GM19395 (cell line): Measurements from ENCODE around the gene BID.
A peak's percentile ranks its signal among the peaks of the same experiment; 100 is the strongest.

Experiments used
- ATAC-seq: cut with Tn5 transposase; IDR thresholded peaks from one replicate; pipeline ENCODE4 v1.9.1; 2021; ENCODE audit warnings: mild to moderate bottlenecking, moderate library complexity; ENCODE audit not compliant: unreplicated experiment

The BID gene

DNA sequence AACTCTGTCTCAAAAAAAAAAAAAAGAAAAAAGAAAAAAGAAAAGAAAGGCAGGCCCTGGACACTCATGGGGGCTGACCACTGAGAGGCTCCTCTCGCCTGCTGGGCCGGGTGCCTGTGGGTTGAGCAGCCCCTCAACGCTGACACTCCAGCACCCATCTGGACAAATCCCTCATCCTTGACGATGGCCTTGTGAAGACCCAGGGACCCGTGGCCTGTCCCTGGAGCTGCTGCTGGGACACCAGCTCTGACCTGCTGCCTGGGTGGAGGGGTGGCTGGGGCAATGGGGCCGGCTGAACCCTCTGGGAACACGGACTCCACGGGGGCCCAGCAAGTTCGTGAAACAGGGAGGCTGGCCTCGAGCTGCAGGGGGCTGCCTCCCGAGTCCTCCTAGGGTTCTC lies 10.5 kb upstream of the BID start:
- ATAC-seq, result no peak

DNA sequence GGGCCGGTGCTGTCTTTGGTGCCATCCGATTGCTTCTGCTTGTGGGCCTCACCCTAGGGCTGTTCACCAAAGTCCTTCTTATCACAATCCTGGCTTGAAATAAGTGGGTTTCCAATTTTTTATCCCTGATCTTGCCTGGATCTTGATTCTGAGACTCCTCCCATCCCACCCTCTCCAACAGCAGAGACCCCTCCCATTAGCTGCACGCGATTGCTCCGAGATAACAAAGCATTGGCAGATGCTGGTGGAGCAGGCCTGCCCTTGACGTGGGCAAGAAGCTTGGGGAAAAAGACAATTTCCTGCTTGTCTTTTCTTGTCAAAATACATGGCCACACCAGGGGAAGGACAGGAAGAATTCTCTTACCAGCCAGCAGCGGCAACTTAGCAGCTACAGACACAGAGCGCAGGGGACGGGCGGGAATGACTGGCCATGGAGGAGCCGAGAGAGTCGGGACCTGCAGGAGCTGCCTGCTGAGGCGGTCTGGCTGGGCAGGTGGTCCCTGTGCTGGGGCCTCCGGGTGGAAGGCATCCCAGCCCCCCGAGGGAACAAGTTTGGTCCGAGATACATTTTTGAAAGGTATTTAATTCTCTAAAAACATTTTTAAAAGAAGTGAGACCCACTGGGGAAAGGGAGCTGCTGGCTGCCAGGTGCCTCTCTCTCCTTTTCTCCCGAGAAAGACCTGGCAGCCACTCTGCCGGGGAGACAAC lies 9.7 kb upstream of the BID start:
- no peak for ATAC-seq

DNA sequence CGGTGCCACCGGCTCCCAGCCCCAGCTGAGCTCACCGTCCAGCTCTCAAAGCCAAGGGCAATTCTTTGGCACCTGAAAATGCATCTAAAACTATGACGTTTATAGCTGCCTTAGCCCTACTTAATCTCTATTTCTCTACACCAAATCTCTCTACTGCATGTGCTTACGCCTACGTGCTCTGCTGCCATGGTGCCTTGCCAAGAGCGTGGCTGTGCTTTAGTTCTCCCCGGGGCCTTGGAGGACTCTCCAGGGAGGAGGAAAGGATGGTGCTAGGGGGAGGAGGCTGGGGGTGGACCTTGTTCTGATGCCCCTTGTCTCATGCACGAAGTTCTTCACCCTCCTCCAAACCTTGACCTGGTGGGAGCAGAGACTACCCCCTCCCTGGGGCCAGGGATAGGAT lies 9.0 kb upstream of the BID start:
- no peak for ATAC-seq

- ATAC-seq, result no peak
Measured at GRCh38 chr22:17782621-17783020, 8.4 kb upstream of the BID start.

GRCh38 chr22:17782158-17782557 lies 7.9 kb upstream of the BID start:
- no peak for ATAC-seq

- ATAC-seq, result no peak
Measured at GRCh38 chr22:17781319-17782031, 7.2 kb upstream of the BID start.

GRCh38 chr22:17780741-17781318 lies 6.6 kb upstream of the BID start:
- ATAC-seq, result no peak

DNA sequence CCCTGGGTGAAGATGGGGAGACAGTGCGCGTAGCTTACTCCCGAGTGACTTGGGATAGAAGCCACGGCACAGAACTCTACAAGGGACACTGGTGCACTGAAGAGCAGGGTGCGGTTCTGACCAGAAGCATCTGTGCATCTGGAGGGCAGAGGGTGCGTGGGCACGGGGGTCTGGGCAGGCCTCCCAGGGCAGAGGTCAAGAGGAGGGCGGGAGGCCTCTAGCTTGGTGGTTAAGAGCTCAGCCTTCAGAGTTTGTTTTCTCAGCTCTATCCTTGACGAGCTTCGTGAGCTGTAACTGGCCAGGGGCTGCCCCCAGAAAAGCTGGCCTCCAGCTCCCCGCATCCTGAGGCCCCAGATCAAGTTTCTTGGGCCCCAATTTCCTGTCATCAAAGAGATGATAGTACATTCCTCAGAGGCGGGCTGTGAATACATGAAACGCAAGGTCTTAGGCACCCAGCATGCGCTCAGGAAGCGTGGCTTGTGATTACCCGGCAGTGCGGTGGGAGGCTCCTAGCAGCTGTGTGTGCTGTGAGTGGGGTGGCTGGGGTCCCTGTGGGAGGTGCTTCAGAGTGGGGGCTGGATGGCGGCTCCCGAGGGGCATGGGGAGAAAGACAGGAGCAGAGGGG lies 6.0 kb upstream of the BID start:
- no peak for ATAC-seq

GRCh38 chr22:17779286-17780115 lies 5.2 kb upstream of the BID start:
- ATAC-seq, result peak; percentile 48

- no peak for ATAC-seq
Measured at GRCh38 chr22:17778412-17778976, 4.2 kb upstream of the BID start.

DNA sequence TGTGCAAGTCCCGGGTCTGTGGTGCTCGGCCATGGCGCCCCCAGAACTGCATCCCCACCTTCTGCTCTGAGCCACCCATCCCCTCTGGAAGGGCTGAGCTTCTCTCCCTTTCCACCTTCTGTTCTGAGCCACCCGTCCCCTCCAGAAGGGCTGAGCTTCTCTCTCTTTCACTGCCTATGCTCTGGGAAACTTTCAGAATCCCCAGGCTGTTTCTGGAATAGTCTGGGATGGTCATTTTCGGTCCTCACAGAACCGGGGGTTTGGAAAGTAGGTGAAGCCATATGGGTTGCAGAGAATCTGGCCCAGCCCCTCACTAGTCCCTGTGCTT lies 3.4 kb upstream of the BID start:
- ATAC-seq, result no peak

- ATAC-seq, result peak; percentile 41
Measured at GRCh38 chr22:17777005-17777716, 2.9 kb upstream of the BID start.

DNA sequence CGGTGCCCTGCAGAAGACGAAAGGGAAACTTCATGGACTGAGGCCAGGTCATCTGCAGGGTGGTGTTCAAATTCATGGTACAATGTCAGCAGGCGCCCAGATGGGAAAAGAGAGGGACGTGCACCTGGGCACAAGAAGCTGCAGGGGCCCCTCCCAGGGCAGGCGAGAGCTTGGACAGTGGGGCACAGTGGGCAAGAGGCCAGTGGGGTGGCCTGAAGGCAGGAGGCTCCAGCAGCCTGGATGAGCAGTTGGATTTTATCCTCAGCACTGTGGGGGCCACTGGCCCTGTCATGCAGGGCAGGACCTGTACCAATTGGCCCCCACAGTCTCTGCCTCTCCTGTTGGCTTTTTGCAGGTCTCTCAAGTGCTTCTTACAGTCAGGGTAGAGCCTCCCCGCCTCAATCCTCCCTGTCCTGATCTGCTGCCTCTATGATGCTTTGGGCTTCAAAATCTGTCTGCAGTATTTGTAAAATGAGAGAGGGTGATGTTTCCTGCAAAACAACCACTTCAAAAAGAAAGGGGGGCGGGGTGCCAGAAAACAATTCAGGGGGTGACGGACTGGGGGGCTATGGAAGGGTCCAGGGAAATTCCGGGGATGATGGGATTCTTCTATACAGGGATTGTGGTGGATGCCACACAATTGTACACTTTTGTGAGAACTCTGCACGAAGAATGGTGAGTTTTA lies 1.7 kb upstream of the BID start:
- ATAC-seq, result no peak

GRCh38 chr22:17774926-17775685 lies 837 bp upstream of the BID start:
- ATAC-seq, result no peak

- ATAC-seq, result peak; percentile 33
Measured at GRCh38 chr22:17773606-17774205, 563 bp downstream of the BID start.

DNA sequence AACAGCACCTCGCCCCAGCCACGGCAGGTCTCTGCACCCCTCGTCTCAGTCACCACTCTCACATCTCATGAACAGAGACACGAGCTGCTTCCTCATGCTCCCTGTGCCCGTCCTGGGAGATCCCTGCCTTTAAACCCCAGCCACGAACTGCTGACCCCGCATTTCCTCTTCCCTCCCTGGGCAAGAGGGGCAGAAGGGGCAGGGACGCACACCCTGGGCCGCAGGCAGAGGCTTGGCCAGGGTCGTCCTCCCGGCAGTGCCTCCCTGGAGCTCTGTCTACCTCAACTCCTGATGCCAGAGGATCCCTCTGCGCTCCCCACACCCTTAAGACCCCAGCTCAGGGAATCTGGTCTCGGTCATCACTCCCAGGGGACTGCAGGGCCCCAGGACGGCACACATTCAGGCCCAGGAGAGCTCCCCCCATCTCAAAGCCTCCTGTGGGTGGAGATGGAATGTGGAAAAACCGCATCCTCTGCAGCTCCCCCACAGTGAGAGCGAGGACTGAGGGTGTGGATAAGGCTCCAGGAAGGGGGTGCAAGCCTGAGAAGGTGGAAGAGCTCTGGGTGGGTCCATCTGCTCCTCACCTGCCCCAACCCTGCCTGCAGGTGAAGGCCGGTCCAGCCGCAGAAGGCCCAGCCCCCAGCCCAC lies 1.2 kb downstream of the BID start:
- ATAC-seq, result no peak

- ATAC-seq, result no peak
Measured at GRCh38 chr22:17772249-17772957, 1.9 kb downstream of the BID start.
